Neuronal stem cell (in vitro differentiated cells): ENCODE data around the gene TRPM3.
A peak's percentile ranks its signal among the peaks of the same experiment; 100 is the strongest.

ENCODE experiments used
- DNase-seq: peaks from one replicate; pipeline ENCODE4 v3.0.0-alpha.2; 2013; ENCODE audit warnings: low spot score
- H2AFZ ChIP-seq: one replicate; pipeline ENCODE4 v1.6.1; 2013; ENCODE audit warnings: mild to moderate bottlenecking, low read length, inconsistent platforms
- H2AK5ac ChIP-seq: 2 replicates; pipeline ENCODE4 v1.6.1; 2013; ENCODE audit warnings: low read depth, mild to moderate bottlenecking, inconsistent platforms, low read length, moderate library complexity, mixed read lengths
- H2BK120ac ChIP-seq: 2 replicates; pipeline ENCODE4 v1.6.1; 2013; ENCODE audit warnings: low read depth, mild to moderate bottlenecking, inconsistent platforms, low read length, moderate library complexity, mixed read lengths
- H2BK12ac ChIP-seq: one replicate; pipeline ENCODE4 v1.6.1; 2013; ENCODE audit warnings: low read length, inconsistent platforms
- H2BK15ac ChIP-seq: 2 replicates; pipeline ENCODE4 v1.6.1; 2013; ENCODE audit warnings: mild to moderate bottlenecking, low read length, inconsistent platforms, mixed read lengths
- H2BK5ac ChIP-seq: one replicate; pipeline ENCODE4 v1.6.1; 2013; ENCODE audit warnings: inconsistent platforms, mild to moderate bottlenecking, low read length, moderate library complexity
- H3K14ac ChIP-seq: one replicate; pipeline ENCODE4 v1.6.1; 2013; ENCODE audit warnings: low read length, inconsistent platforms
- H3K18ac ChIP-seq: 2 replicates; pipeline ENCODE4 v1.6.1; 2013; ENCODE audit warnings: low read length, inconsistent platforms
- H3K23ac ChIP-seq: 2 replicates; pipeline ENCODE4 v1.6.1; 2013; ENCODE audit warnings: low read depth, mild to moderate bottlenecking, mixed read lengths, low read length, inconsistent platforms; ENCODE audit not compliant: poor library complexity
- H3K27ac ChIP-seq: replicated peaks from 3 replicates; pipeline ENCODE4 v1.5.1; 2013; ENCODE audit warnings: low read length, inconsistent platforms
- H3K27me3 ChIP-seq, 3 experiments: 2 replicates each; pipeline ENCODE4 v1.6.1; 2013; ENCODE audit warnings: low read length in 3 of 3, mild to moderate bottlenecking in 2 of 3, inconsistent platforms in 1 of 3, low read depth in 1 of 3, mixed read lengths in 1 of 3, moderate library complexity in 1 of 3; ENCODE audit not compliant: control insufficient read depth in 3 of 3, insufficient read depth in 3 of 3
- H3K36me3 ChIP-seq, 2 donors: replicated peaks in 1 of 2; 2 replicates each; pipeline ENCODE4 v1.6.1; 2013; ENCODE audit warnings: low read length in 2 of 2; ENCODE audit not compliant: control insufficient read depth in 2 of 2, insufficient read depth in 2 of 2
- H3K4ac ChIP-seq: 2 replicates; pipeline ENCODE4 v1.6.1; 2013; ENCODE audit warnings: inconsistent platforms, mild to moderate bottlenecking, low read length, moderate library complexity
- H3K4me1 ChIP-seq, 2 donors: 1 replicate in 1 of 2; 2 replicates in 1 of 2; pipeline ENCODE4 v1.6.1; 2013; ENCODE audit warnings: low read length in 2 of 2, low read depth in 1 of 2; ENCODE audit not compliant: control insufficient read depth in 2 of 2, insufficient read depth in 1 of 2
- H3K4me2 ChIP-seq: one replicate; pipeline ENCODE4 v1.6.1; 2013; ENCODE audit warnings: mild to moderate bottlenecking, low read length, inconsistent platforms; ENCODE audit not compliant: insufficient read depth, poor library complexity, severe bottlenecking
- H3K4me3 ChIP-seq, 2 donors: 2 replicates each; pipeline ENCODE4 v1.5.1; 2013; ENCODE audit warnings: low read length in 2 of 2, mild to moderate bottlenecking in 2 of 2, inconsistent platforms in 1 of 2, moderate library complexity in 1 of 2
- H3K79me1 ChIP-seq: one replicate; pipeline ENCODE4 v1.6.1; 2013; ENCODE audit warnings: low read depth, mild to moderate bottlenecking, inconsistent platforms, low read length, moderate library complexity
- H3K9ac ChIP-seq: one replicate; pipeline ENCODE4 v1.6.1; 2013; ENCODE audit warnings: mild to moderate bottlenecking, low read depth, low read length, inconsistent platforms; ENCODE audit not compliant: poor library complexity
- H3K9me3 ChIP-seq, 2 donors: replicated peaks in 1 of 2; 2 replicates each; pipeline versions ENCODE3 to v1.6.1; 2013; ENCODE audit warnings: low read length in 2 of 2, mild to moderate bottlenecking in 2 of 2, inconsistent platforms in 1 of 2, low read depth in 1 of 2, mixed read lengths in 1 of 2, moderate library complexity in 1 of 2; ENCODE audit not compliant: control insufficient read depth in 2 of 2, insufficient read depth in 1 of 2
- H4K8ac ChIP-seq: one replicate; pipeline ENCODE4 v1.6.1; 2013; ENCODE audit warnings: low read depth, mild to moderate bottlenecking, inconsistent platforms, low read length, moderate library complexity
- H4K91ac ChIP-seq: one replicate; pipeline ENCODE4 v1.6.1; 2013; ENCODE audit warnings: low read length, low read depth, mild to moderate bottlenecking, inconsistent platforms; ENCODE audit not compliant: poor library complexity
- WGBS, 2 donors: extraction: QIAGEN DNeasy Blood & Tissue Kit; methylation state at CpG; one replicate each; pipeline ENCODE4 v1.1.7; 2013; ENCODE audit warnings: missing lambda C conversion rate in 2 of 2, mixed read lengths in 1 of 2; ENCODE audit not compliant: insufficient read length in 2 of 2, insufficient replicate concordance in 1 of 2; ENCODE audit errors: extremely low coverage in 2 of 2; 5-methylcytosine and 5-hydroxymethylcytosine counted together

The TRPM3 gene

DNA sequence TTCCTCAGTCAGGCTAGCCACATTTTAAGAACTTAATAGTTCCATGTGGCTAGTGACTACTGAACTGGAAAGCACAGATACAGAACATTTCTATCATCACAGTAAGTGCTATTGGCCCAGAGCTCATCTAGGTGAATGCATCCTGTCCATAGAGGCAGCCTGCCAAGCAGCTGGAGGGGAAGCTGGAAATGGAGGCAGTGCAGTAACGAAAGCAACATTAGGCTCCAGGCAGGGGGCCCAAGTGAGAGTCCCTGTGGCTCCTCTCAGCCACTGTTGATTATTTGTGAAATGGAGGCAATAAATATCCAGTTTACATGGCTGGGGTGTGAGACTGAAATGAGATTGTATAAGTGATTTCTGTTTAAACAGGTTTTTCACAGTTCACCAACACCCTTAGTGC, 479.8 kb downstream of the TRPM3 start:
- Histone ChIP-seq H3K36me3 (no peaks in the 10 kb centered on the region), H4K91ac (no peak overlapping the region), H2AFZ (no peak overlapping the region), H2BK120ac (no peak overlapping the region), H2BK5ac (no peak overlapping the region), H3K9ac (no peak overlapping the region), H3K18ac (no peak overlapping the region), H3K4me1 (peaks cover 2 to 6% of the 10 kb centered on the region in 2 donors), H2BK15ac (no peak overlapping the region), H3K4ac (no peak overlapping the region), H3K9me3 (no peaks in the 10 kb centered on the region), H3K4me3 (no peak overlapping the region), H3K27me3 (no peaks in the 10 kb centered on the region), H3K79me1 (no peaks in the 10 kb centered on the region), H3K23ac (no peak overlapping the region), H3K14ac (no peak overlapping the region), H3K4me2 (no peak overlapping the region), H2BK12ac (no peak overlapping the region), H4K8ac (no peak overlapping the region), H2AK5ac (no peak overlapping the region), H3K27ac (no peak overlapping the region)
- no peak for DNase-seq
- WGBS, 2 donors = no CpG with 5 or more reads among the region's 1 CpG

GRCh38 chr9:70641031-70641430, 480.4 kb downstream of the TRPM3 start:
- Histone ChIP-seq H3K4me2 (no peak overlapping the region), H3K9me3 (no peaks in the 10 kb centered on the region), H3K4ac (no peak overlapping the region), H2BK120ac (no peak overlapping the region), H3K79me1 (no peaks in the 10 kb centered on the region), H2BK12ac (no peak overlapping the region), H2AFZ (no peak overlapping the region), H4K8ac (no peak overlapping the region), H3K9ac (no peak overlapping the region), H3K27me3 (no peaks in the 10 kb centered on the region), H2BK15ac (no peak overlapping the region), H2AK5ac (no peak overlapping the region), H3K36me3 (no peaks in the 10 kb centered on the region), H4K91ac (no peak overlapping the region), H2BK5ac (no peak overlapping the region), H3K4me1 (peaks cover 2 to 6% of the 10 kb centered on the region in 2 donors), H3K23ac (no peak overlapping the region), H3K18ac (no peak overlapping the region), H3K14ac (no peak overlapping the region), H3K4me3 (no peak overlapping the region), H3K27ac (no peak overlapping the region)
- WGBS, 2 donors = no CpG with 5 or more reads among the region's 4 CpGs
- no peak for DNase-seq

GRCh38 chr9:70639853-70640814, 481.3 kb downstream of the TRPM3 start:
- peak overlapping the region; percentile 72 for H2AFZ ChIP-seq
- no peak overlapping the region for H3K4ac ChIP-seq
- H3K9me3 ChIP-seq = no peaks in the 10 kb centered on the region
- peak overlapping the region; percentile 11 for H3K18ac ChIP-seq
- no CpG with 5 or more reads among the region's 15 CpGs for WGBS, 2 donors
- H3K14ac ChIP-seq = no peak overlapping the region
- peak; percentile 64 for DNase-seq
- no peak overlapping the region for H4K8ac ChIP-seq
- H3K4me2 ChIP-seq = no peak overlapping the region
- no peak overlapping the region for H3K4me3 ChIP-seq
- H3K27ac ChIP-seq = no peak overlapping the region
- H3K27me3 ChIP-seq = no peaks in the 10 kb centered on the region
- H3K9ac ChIP-seq = no peak overlapping the region
- no peak overlapping the region for H4K91ac ChIP-seq
- no peak overlapping the region for H2BK5ac ChIP-seq
- H2AK5ac ChIP-seq = no peak overlapping the region
- no peak overlapping the region for H2BK120ac ChIP-seq
- H3K36me3 ChIP-seq = no peaks in the 10 kb centered on the region
- no peak overlapping the region for H2BK15ac ChIP-seq
- H3K4me1 ChIP-seq = peaks cover 2 to 6% of the 10 kb centered on the region in 2 donors
- no peaks in the 10 kb centered on the region for H3K79me1 ChIP-seq
- H3K23ac ChIP-seq = no peak overlapping the region
- no peak overlapping the region for H2BK12ac ChIP-seq

- Histone ChIP-seq H3K4me1 (peaks cover 2% of the 10 kb centered on the region in 2 donors), H2BK5ac (no peak overlapping the region), H3K4me2 (no peak overlapping the region), H3K18ac (no peak overlapping the region), H3K14ac (no peak overlapping the region), H3K4ac (no peak overlapping the region), H2BK12ac (no peak overlapping the region), H4K8ac (no peak overlapping the region), H3K4me3 (no peak overlapping the region), H3K9me3 (no peaks in the 10 kb centered on the region), H3K27me3 (no peaks in the 10 kb centered on the region), H4K91ac (no peak overlapping the region), H2AK5ac (no peak overlapping the region), H3K23ac (no peak overlapping the region), H3K36me3 (peaks cover 0 to 5% of the 10 kb centered on the region in 2 donors), H3K9ac (no peak overlapping the region), H2BK15ac (no peak overlapping the region), H3K79me1 (no peaks in the 10 kb centered on the region), H2AFZ (no peak overlapping the region), H2BK120ac (no peak overlapping the region), H3K27ac (no peak overlapping the region)
- DNase-seq = no peak
- WGBS, 2 donors = no CpG with 5 or more reads among the region's 3 CpGs
Measured at GRCh38 chr9:70635790-70636189, 485.6 kb downstream of the TRPM3 start.
